ENCODE results near the gene SCARF1.
A peak's percentile ranks its signal among the peaks of the same experiment; 100 is the strongest.

SCARF1 gene

GRCh38 chr17:1606352-1606985 lies 39.1 kb downstream of the SCARF1 start:
- Histone ChIP-seq H3K79me2 (ENCODE audit: insufficient read depth, low read length) (no peaks in the 10 kb centered on the region), H3K4me2 (ENCODE audit: low read length) (peak overlapping the region; percentile 50), H3K27me3 (ENCODE audit: insufficient read depth, low read length) (no peaks in the 10 kb centered on the region), H3K9me2 (ENCODE audit: low read depth, low read length) (no peaks in the 10 kb centered on the region), H3K36me3 (ENCODE audit: insufficient read depth, low read length) (peaks cover 86% of the 10 kb centered on the region), H3K4me1 (ENCODE audit: insufficient read depth, low read length, severe bottlenecking) (peaks cover 38% of the 10 kb centered on the region), H4K20me1 (ENCODE audit: insufficient read depth, low read length) (no peaks in the 10 kb centered on the region), H3K4me3 (ENCODE audit: low read depth, low read length, poor library complexity, severe bottlenecking) (peak overlapping the region; percentile 24), H3K9me3 (ENCODE audit: low read length) (peaks cover 7% of the 10 kb centered on the region; the same call in 1 of the 2 replicates), H3K27ac (ENCODE audit: low read depth, low read length, poor library complexity, severe bottlenecking) (peak overlapping the region; percentile 89), H2AFZ (ENCODE audit: low read length) (no peak overlapping the region), H3F3A (ENCODE audit: insufficient read depth, low read length) (no peaks in the 10 kb centered on the region), H3K9ac (ENCODE audit: low read length) (peak overlapping the region; percentile 56)
- TF ChIP-seq EZH2 (IDR thresholded peaks at IDR 0.05; ENCODE audit: borderline replicate concordance, low read length) (no peak), CTCF (IDR thresholded peaks at IDR 0.05; ENCODE audit: low read length) (no peak)

GRCh38 chr17:1605681-1606351 lies 39.7 kb downstream of the SCARF1 start:
- Histone ChIP-seq H3K27ac (ENCODE audit: low read depth, low read length, poor library complexity, severe bottlenecking) (peak overlapping the region; percentile 89), H3K36me3 (ENCODE audit: insufficient read depth, low read length) (peaks cover 88% of the 10 kb centered on the region), H3K4me2 (ENCODE audit: low read length) (no peak overlapping the region), H3K4me3 (ENCODE audit: low read depth, low read length, poor library complexity, severe bottlenecking) (no peak overlapping the region), H3K79me2 (ENCODE audit: insufficient read depth, low read length) (no peaks in the 10 kb centered on the region), H3K9me3 (ENCODE audit: low read length) (peaks cover 10% of the 10 kb centered on the region; the same call in 1 of the 2 replicates), H3F3A (ENCODE audit: insufficient read depth, low read length) (no peaks in the 10 kb centered on the region), H3K9ac (ENCODE audit: low read length) (peak overlapping the region; percentile 56; the same call in 1 of the 2 replicates), H2AFZ (ENCODE audit: low read length) (no peak overlapping the region), H3K27me3 (ENCODE audit: insufficient read depth, low read length) (no peaks in the 10 kb centered on the region), H4K20me1 (ENCODE audit: insufficient read depth, low read length) (no peaks in the 10 kb centered on the region), H3K9me2 (ENCODE audit: low read depth, low read length) (no peaks in the 10 kb centered on the region), H3K4me1 (ENCODE audit: insufficient read depth, low read length, severe bottlenecking) (peaks cover 38% of the 10 kb centered on the region)
- TF ChIP-seq EZH2 (IDR thresholded peaks at IDR 0.05; ENCODE audit: borderline replicate concordance, low read length), result no peak
- TF ChIP-seq CTCF (IDR thresholded peaks at IDR 0.05; ENCODE audit: low read length), result no peak

- Histone ChIP-seq H3K9ac (ENCODE audit: low read length) (no peak overlapping the region), H3K36me3 (ENCODE audit: insufficient read depth, low read length) (peaks cover 85% of the 10 kb centered on the region), H2AFZ (ENCODE audit: low read length) (no peak overlapping the region), H3K4me1 (ENCODE audit: insufficient read depth, low read length, severe bottlenecking) (peaks cover 38% of the 10 kb centered on the region), H3K4me2 (ENCODE audit: low read length) (no peak overlapping the region), H3F3A (ENCODE audit: insufficient read depth, low read length) (no peaks in the 10 kb centered on the region), H4K20me1 (ENCODE audit: insufficient read depth, low read length) (no peaks in the 10 kb centered on the region), H3K9me3 (ENCODE audit: low read length) (peaks cover 10% of the 10 kb centered on the region; the same call in 1 of the 2 replicates), H3K4me3 (ENCODE audit: low read depth, low read length, poor library complexity, severe bottlenecking) (no peak overlapping the region), H3K27ac (ENCODE audit: low read depth, low read length, poor library complexity, severe bottlenecking) (no peak overlapping the region), H3K27me3 (ENCODE audit: insufficient read depth, low read length) (no peaks in the 10 kb centered on the region), H3K79me2 (ENCODE audit: insufficient read depth, low read length) (no peaks in the 10 kb centered on the region), H3K9me2 (ENCODE audit: low read depth, low read length) (no peaks in the 10 kb centered on the region)
- TF ChIP-seq EZH2 (IDR thresholded peaks at IDR 0.05; ENCODE audit: borderline replicate concordance, low read length) (no peak), CTCF (IDR thresholded peaks at IDR 0.05; ENCODE audit: low read length) (no peak)
These were observed 40.6 kb downstream of the SCARF1 start for GRCh38 chr17:1604831-1605528.
